HG02642 (cell line): Measurements from ENCODE around the gene NDUFS8.

ENCODE experiments used
- ATAC-seq: cut with Tn5 transposase; IDR thresholded peaks from one replicate; pipeline ENCODE4 v1.9.1; 2021; ENCODE audit warnings: mild to moderate bottlenecking; ENCODE audit not compliant: unreplicated experiment, poor library complexity

Gene NDUFS8

DNA sequence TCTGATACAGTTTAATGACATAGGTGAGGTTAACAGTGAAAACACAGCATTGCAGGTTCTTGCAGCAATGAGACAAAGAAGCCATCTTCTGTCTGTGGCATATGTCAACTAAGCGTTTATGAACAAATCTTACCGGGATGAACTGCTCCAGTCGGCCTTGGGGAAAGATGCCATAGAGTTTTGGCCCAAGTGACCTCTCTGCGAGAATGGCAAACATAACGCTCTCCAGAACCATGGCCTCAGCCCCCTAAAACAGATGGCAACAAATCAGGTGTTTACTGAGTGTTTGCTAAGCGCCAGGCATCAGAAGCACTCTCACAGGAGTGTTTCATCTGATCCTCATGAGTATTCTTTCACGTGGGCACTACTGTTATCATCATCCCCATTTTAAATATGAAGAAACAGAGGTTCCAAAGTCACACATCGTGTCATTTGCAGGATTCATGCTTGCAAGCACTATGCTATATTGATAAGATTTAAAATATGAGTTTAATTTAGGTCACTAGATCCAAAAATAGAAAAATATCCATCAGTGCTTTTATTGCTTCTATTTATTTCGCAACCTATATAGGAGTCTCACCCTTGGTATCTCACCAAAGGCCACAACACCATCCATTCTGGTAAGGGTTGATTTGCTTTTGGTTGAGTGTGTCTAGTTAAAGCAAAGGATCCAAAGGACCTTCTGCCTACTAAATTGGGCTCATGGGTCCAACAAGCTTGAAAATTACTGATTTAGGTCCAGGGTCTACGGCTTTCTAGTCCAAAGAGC, 44.3 kb downstream of the NDUFS8 start:
- ATAC-seq = no peak

DNA sequence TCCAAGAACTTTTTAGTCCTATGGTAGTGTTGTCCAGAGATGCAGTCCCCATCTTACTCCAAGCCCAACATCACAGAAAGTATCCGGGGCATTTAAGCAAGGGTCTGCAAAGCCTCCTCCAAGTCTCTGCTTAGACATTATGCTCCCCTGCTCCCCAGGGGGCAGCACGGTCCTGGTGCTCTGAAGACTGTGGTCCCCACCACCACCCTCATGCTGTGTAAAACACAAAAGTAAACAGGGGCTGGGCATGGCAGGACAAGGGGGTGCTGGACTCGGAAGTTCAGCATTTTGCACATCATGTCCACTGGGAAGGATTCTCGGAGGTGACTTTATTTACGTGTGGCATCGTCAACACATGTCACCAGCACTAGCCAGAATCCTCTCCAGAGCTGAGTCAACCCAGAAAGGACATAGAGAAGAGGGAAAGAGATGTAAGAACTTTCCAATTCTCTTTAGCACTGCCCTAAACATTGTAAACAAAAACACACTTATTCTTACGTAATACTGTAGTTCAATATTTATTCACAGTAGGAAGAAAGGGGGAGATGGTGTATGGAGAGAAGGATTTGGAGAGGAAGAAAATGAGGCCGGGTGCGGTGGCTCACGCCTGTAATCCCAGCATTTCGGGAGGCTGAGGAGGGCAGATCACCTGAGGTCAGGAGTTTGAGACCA, 46.0 kb downstream of the NDUFS8 start:
- no peak for ATAC-seq

DNA sequence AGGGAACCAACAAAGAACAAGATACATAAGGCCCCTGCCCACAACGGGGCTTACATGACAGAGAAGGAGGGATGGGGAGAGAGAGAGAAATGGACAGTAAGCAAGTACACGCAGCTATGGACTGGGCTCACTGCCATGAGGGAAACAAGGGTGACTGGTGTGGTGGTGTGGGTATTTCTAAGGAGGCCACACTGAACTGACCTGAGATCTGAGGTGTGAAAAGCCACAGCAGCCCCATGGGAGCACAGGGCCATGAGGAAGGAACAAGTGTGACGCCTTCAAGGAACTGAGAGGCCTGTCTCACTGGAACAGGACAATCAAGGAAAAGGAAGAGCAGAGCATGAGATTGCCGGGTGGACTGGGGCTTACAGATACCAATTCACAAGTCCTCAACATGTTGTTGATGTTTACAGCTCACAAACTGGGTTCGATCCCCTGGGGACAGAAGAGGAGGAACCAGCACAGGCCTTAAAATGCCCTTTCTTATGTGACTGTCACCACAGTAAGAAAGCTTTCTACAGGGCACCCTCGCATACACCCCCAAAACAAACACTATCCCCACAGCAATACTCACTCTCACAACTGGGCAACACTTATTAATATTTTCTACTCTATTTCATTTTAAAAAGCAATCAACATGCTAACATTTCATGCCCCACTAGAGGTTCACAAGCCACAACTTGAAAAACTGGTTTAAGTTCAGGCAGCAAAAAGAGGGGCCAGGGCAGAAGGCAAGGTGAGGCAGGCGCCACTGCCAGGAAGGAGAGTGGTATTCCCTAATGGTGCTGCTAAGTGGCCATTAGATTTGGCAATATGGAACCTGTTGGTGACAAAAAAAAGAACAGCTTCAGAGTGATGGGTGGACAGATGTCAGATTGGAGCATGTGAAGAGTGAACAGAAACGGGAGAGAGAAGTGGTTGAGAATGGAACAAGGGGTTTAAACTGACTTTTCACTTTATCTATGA, 47.4 kb downstream of the NDUFS8 start:
- no peak for ATAC-seq

DNA sequence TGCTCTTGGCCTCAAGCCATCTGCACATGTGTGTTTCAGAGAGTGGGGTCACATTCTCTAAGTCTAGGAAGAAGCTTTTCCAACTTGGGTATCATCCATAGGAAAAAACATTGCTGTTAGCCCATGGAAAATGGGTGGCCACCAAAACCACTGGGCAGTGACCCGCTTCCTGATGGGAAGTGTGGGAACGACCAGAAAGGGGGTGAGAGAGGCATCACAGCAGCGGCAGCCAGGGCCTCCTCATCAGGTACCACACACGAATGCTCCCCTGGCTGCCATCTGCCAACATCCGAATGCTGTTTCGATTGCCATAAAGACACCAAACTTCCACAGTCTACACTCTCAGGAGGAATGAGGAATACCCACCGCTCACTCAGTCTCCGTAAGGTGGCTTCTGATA, 50.4 kb downstream of the NDUFS8 start:
- no peak for ATAC-seq

DNA sequence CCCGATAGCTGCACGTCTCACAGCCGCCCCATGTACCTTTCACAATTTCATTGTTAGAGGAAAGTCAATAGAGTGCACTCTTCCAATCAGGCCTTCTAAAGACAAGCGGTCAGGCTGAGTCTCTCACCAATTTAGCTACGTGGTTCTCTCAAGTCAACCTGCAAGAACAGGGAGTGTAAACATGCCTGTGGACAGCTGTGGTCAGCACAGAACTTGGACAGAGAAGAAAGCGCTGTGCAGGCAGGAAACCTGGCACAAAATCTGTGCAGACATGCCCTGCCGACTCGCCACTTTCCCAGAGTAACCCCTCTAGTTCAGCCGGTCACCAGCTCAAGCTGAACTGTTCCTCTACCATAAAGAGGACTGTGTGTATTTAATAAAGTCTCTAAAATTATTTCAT, 51.2 kb downstream of the NDUFS8 start:
- no peak for ATAC-seq

DNA sequence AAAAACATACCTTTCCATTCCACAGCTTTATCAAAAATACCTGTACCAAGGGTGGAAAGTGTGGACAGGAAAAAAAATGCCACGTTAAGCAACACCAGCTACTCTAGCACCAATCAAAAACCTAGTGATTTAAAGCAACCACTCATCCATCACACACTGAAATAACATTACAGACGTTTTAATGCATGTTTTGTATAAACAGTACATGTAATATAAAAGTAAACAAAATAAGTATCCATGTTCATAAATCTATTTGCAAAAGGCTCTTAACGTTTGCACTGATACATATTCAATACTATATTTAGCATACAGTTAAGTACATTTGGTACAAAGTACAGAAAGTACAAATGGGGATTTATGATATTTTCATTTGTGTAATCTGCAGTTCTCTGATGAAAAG, 52.0 kb downstream of the NDUFS8 start:
- no peak for ATAC-seq

DNA sequence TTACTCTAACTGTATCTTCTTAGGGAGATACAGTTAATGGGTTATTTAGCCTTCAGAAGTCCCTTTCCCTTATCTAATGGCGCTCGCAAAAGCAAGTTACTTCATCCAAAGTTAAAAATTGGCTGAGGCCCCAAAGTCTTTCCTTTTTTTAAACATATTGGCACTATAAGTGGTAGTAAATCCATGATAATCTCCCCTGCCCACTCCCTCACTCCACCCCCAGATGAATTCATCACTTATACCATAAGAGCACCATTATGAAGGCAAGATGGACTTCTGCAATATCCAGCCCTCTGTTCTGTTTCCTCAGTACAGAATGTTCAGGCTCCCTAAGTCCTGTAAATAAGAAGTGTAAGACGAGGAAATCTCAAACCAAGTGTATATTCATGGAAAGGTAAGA, 53.0 kb downstream of the NDUFS8 start:
- ATAC-seq = no peak
